G401 (cell line): Measurements from ENCODE around the gene SH3RF2. TPM values are rescaled to one million over a fixed set of nuclear protein-coding genes. Genes with fewer than 3 reads are reported as not detected.
"Not testable (repeated sequence)": the region's sequence is repeated elsewhere in the genome, so short reads cannot be mapped to it uniquely, and the experiment has no call there.

Source experiments
- DNase-seq: peaks from one replicate; pipeline ENCODE4 v3.0.0-alpha.2; 2015; ENCODE audit warnings: low spot score
- in situ Hi-C: cut with HindIII; loops from 2 replicates; pipeline ENCODE4 v1.10.0; 2016; ENCODE audit warnings: low sequenced_read_pairs, mixed read lengths
- total RNA-seq: library from RNA; depleted of rRNA; stranded (reverse); fragments of >200 nt; shearing (Covaris generic); gene quantifications from 2 replicates; pipeline ENCODE4 v1.2.3, GENCODE V29; 2014

SH3RF2 gene
- total RNA-seq, 1 experiment from 2014 or later = 14.6 TPM

- in situ Hi-C loops = no loop called here
- DNase-seq = no peak
Observed at GRCh38 chr5:145945620-145946111, 9.3 kb downstream of the SH3RF2 start.

DNA sequence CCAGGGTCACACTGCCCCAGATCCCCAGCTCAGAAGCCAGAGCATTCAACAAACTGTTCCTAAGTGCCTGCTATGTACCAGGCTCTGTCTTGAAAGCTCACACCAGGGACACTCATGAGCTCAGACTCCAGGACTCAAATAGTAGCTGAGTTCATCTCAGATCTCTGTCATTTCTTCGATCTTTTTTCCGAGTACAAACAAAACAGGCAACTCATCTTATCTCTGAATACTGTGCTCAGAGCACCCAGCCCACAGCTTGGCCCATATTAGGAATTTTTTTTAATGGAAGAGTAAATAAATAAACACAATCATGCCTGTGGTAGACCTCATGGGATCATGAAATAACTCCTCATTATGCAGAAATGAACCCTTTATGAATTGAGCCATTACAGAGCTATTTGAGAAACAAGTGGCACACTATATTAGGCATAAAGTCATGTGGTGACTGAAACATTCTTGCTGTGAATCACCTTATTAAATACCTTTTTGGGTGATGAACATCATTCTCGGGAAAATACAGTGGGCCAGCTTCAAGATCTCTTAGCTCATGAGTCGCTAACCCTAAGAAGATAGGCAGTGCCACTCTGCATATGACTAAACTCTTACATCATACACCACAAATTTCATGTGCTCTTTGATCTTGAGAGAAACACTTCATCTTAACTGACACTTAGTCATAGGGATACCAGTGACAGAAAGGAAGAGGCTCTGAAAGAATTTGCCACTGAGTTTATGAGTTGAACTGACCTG lies 9.9 kb downstream of the SH3RF2 start:
- no peak for DNase-seq
- in situ Hi-C loops = no loop called here

DNA sequence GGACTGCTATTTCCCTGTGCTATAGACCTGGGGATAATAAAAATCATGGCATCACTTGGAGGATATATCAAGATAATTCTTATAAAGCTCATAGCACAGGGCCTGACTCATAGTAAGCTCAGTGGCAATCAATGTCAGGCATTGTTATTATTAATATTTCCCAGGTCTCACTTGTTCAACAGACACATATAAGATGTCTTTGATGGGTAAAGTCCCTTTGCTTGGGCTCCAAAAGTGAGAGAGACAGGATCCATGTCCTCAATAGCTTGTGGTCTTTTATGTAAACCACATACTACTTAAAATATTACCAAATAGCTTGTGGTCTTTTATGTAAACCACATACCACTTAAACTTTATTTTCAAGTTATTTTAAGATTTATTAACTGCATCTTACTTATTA lies 11.2 kb downstream of the SH3RF2 start:
- no peak for DNase-seq
- in situ Hi-C loops = no loop called here

- in situ Hi-C loops = no loop called here
Observed at GRCh38 chr5:145948047-145948446, 11.7 kb downstream of the SH3RF2 start.

GRCh38 chr5:145948921-145949320 lies 12.5 kb downstream of the SH3RF2 start:
- in situ Hi-C loops = no loop called here
- DNase-seq = no peak

More at GRCh38 chr5:145948047-145948446, 11.7 kb downstream of the SH3RF2 start:
- no peak for DNase-seq

- no peak for DNase-seq
- in situ Hi-C loops = no loop called here
Observed at GRCh38 chr5:145949474-145949873, 13.1 kb downstream of the SH3RF2 start.

DNA sequence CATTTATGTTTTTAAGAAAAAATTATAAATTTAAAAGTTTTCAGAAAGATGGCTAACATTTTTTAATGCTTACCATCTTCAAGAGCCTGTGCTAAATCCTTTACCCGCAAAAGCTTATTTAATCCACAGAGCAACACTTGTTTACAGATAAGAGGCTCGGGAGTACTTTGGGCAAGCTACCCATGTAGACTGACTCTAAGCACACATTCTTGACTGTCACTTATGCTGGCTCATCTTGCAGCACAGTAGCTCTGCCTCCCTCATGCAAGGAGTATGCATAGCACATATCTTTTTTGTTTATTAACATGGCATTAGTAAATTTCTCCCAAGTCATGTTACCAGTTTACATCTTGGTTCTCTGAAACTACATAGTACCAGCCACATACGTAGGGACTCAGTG lies 14.7 kb downstream of the SH3RF2 start:
- in situ Hi-C loops = no loop called here
- DNase-seq = no peak

- in situ Hi-C loops = no loop called here
Observed at GRCh38 chr5:145953202-145953601, 16.8 kb downstream of the SH3RF2 start.

GRCh38 chr5:145954140-145954539 lies 17.8 kb downstream of the SH3RF2 start:
- in situ Hi-C loops, DNase-seq: not testable (repeated sequence)

More at GRCh38 chr5:145953202-145953601, 16.8 kb downstream of the SH3RF2 start:
- no peak for DNase-seq

DNA sequence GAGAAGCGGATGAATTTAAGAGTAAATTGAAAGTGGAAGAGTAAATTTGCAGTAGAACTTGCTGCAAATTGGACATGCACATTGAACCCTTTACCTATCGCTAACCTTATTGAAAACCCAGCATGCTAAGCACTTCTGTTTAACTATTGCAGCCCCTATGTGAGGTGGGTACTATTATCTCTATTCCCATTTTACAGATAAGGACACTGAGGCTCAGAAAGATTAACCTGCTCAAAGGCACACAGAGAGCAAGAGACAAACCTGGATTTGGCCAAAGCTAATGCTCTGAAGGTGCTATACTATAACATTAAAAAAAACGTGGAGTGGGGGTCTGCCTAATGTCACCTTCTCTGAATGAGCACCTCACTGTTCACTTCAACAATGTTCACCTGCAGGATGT lies 21.0 kb downstream of the SH3RF2 start:
- in situ Hi-C loops = no loop called here

DNA sequence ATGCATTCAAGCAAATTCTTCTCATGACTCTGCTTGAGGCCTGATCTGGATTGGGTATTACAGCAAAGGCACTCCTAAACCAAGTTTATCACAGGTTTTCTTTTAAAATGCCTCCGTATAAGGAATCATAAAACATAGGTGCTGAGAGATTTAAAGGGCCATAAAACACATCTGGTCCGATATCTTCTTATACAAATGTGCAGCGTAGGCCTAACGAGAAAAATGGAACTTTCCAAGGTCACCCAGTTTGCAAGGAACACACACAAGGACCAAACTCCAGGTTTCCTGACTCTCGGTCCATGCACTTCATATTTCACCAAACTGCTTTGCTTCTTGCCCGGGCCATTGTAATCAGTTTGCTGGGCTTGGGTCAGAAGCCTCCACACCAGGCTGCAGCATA lies 22.1 kb downstream of the SH3RF2 start:
- in situ Hi-C loops = no loop called here
- DNase-seq = no peak

More for the DNA sequence above, 21.0 kb downstream of the SH3RF2 start:
- DNase-seq = no peak

GRCh38 chr5:145960166-145960565 lies 23.8 kb downstream of the SH3RF2 start:
- in situ Hi-C loops = no loop called here

DNA sequence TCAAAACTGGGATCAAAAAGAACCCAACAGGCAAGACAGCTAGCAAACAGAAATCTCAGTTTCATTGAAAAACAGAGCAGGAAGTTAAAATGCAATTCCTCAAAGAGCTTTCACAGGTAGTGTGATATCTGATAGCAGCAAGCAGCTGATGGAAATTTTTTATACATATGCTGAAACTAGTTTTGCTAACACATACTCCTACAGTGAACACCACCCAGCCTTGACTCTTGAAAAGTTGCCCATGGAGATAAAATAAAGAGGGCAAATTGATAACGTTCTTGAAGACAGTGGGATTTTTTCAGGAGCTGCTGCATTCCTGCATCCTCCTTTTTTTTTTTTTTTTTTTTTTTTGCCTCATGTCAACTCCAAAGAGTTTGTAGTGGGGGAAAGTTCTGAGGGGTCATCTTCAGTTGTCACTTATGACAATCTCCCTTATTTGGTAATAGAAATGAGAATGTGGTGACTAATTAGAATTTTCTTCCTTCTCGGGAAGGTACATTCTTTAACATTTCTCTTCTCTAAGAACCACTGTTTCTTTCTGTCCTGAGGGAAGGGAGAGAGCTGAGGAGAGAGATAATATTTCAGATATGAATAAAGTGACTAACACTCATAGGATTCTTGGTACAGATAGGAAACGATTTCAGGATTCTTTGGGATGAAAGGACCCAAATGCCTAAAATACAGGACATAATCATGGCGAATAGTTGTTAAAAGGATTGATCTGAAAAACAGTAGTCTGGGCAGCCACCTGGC lies 24.6 kb downstream of the SH3RF2 start:
- no peak for DNase-seq
- in situ Hi-C loops = no loop called here

More at GRCh38 chr5:145960166-145960565, 23.8 kb downstream of the SH3RF2 start:
- no peak for DNase-seq

- in situ Hi-C loops = no loop called here
- DNase-seq = no peak
Observed at GRCh38 chr5:145962001-145962400, 25.6 kb downstream of the SH3RF2 start.

GRCh38 chr5:145964008-145964407 lies 27.6 kb downstream of the SH3RF2 start:
- in situ Hi-C loops, DNase-seq: not testable (repeated sequence)

GRCh38 chr5:145965804-145966203 lies 29.4 kb downstream of the SH3RF2 start:
- in situ Hi-C loops = no loop called here
- no peak for DNase-seq

- no peak for DNase-seq
- in situ Hi-C loops = no loop called here
Observed at GRCh38 chr5:145967296-145967695, 30.9 kb downstream of the SH3RF2 start.

- DNase-seq = no peak
- in situ Hi-C loops = no loop called here
Observed at GRCh38 chr5:145968970-145969713, 32.8 kb downstream of the SH3RF2 start.

GRCh38 chr5:145969714-145970092 lies 33.3 kb downstream of the SH3RF2 start:
- in situ Hi-C loops = no loop called here
- DNase-seq = no peak

GRCh38 chr5:145971108-145971507 lies 34.7 kb downstream of the SH3RF2 start:
- in situ Hi-C loops = no loop called here
- no peak for DNase-seq
